SH-SY5Y (cell line): ENCODE data around the gene PORCN.

Experiments used
- GATA2 ChIP-seq: IDR thresholded peaks from 2 replicates; pipeline ENCODE4 v1.6.1; 2011; ENCODE audit warnings: mild to moderate bottlenecking, low read depth, low read length
- GATA3 ChIP-seq: IDR thresholded peaks from 2 replicates; pipeline ENCODE4 v1.6.1; 2011; ENCODE audit warnings: low read depth, mild to moderate bottlenecking, low read length, moderate library complexity

PORCN gene

GRCh38 chrX:48472225-48472624, 36.6 kb upstream of the PORCN start:
- TF ChIP-seq GATA3 (no peak), GATA2 (no peak)

- TF ChIP-seq GATA2 (no peak), GATA3 (no peak)
Measured at GRCh38 chrX:48472851-48473703, 35.7 kb upstream of the PORCN start.

- TF ChIP-seq GATA3 (no peak), GATA2 (no peak)
Measured at GRCh38 chrX:48473704-48473990, 35.1 kb upstream of the PORCN start.

- TF ChIP-seq GATA3, result no peak
- no peak for TF ChIP-seq GATA2
Measured at GRCh38 chrX:48474127-48474526, 34.7 kb upstream of the PORCN start.

- no peak for TF ChIP-seq GATA3
- TF ChIP-seq GATA2, result no peak
Measured at GRCh38 chrX:48474581-48474980, 34.2 kb upstream of the PORCN start.

- TF ChIP-seq GATA2 (no peak), GATA3 (no peak)
Measured at GRCh38 chrX:48475296-48475695, 33.5 kb upstream of the PORCN start.

GRCh38 chrX:48475774-48476577, 32.8 kb upstream of the PORCN start, which contains the start of gene FTSJ1:
Gene FTSJ1 (plus strand): TSS chrX:48476199. CDS start chrX:48478048, 1,849 bp downstream.
- TF ChIP-seq GATA3 (no peak), GATA2 (no peak)

- TF ChIP-seq GATA2 (no peak), GATA3 (no peak)
Measured at GRCh38 chrX:48476919-48477318, 31.9 kb upstream of the PORCN start.

- TF ChIP-seq GATA2 (no peak), GATA3 (no peak)
Measured at GRCh38 chrX:48477960-48478755, 30.6 kb upstream of the PORCN start.

GRCh38 chrX:48478806-48479205, 30.0 kb upstream of the PORCN start:
- TF ChIP-seq GATA2, result no peak

GRCh38 chrX:48480142-48480541, 28.6 kb upstream of the PORCN start:
- TF ChIP-seq GATA3, result no peak
- TF ChIP-seq GATA2, result no peak

GRCh38 chrX:48480583-48480982, 28.2 kb upstream of the PORCN start:
- TF ChIP-seq GATA2, result no peak
- TF ChIP-seq GATA3, result no peak

- TF ChIP-seq GATA3, result no peak
- no peak for TF ChIP-seq GATA2
Measured at GRCh38 chrX:48482526-48482925, 26.3 kb upstream of the PORCN start.

- TF ChIP-seq GATA2 (no peak), GATA3 (no peak)
Measured at GRCh38 chrX:48487362-48487798, 21.4 kb upstream of the PORCN start.
